ENCODE measurements around the gene CLTB. TPM values are rescaled to one million over a fixed set of nuclear protein-coding genes. Genes with fewer than 3 reads are reported as not detected.

CLTB gene
- total and polyA plus RNA-seq, 2 experiments from 2014 or later, result 26.8 to 34.0 TPM

DNA sequence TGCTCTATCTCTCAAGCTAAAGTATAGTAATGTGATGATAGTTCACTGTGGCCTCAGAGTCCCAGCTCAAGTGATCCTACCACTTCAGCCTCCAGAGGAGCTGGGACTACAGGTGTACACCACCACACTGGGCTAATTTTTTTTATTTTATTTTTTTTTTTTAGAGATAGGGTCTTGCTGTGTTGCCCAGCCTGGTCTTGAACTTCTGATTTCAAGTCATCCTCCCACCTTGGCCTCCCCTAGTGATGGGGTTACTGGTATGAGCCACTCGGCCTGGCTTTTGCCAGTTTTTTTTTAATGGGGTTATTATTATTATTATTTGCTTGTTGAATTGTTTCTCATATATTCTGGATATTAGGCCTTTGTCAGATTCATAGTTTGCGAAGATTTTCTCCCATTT is 45.0 kb upstream of the CLTB start:
- Histone ChIP-seq H3K79me2 (replicated peaks; ENCODE audit: insufficient read depth) (peaks cover 96% of the 10 kb centered on the region), H4K20me1 (replicated peaks; ENCODE audit: insufficient read depth) (peaks cover 57% of the 10 kb centered on the region)

More for the DNA sequence above, 45.0 kb upstream of the CLTB start:
- ATAC-seq (no peak), DNase-seq (ENCODE audit: low spot score) (no peak)
- no peaks in the 10 kb centered on the region for H3K4me1 Mint-ChIP-seq
- TF ChIP-seq CREB1 (CRISPR knock-in tag; IDR thresholded peaks at IDR 0.05; ENCODE audit: low read depth), result no peak
- no peak for TF ChIP-seq ZNF462 (CRISPR knock-in tag; IDR thresholded peaks at IDR 0.05)
- TF ChIP-seq ETS1 (IDR thresholded peaks at IDR 0.05), result no peak
- TF ChIP-seq EZH2 (IDR thresholded peaks at IDR 0.05; ENCODE audit: low read depth, unreplicated experiment), result no peak
- no peak for TF ChIP-seq NANOG (IDR thresholded peaks at IDR 0.05; ENCODE audit: borderline replicate concordance)
- no peak for TF ChIP-seq POLR2AphosphoS5 (IDR thresholded peaks at IDR 0.05; ENCODE audit: low read depth)
- no peak for TF ChIP-seq EZH2phosphoT487 (IDR thresholded peaks at IDR 0.05; ENCODE audit: unreplicated experiment)
- no peak for TF ChIP-seq STAT1 (IDR thresholded peaks at IDR 0.05; ENCODE audit: unreplicated experiment)
- TF ChIP-seq ZNF114 (CRISPR knock-in tag; IDR thresholded peaks at IDR 0.05), result no peak
- TF ChIP-seq REST (IDR thresholded peaks at IDR 0.05; ENCODE audit: unreplicated experiment), result no peak
- no peak for TF ChIP-seq ZNF331 (CRISPR knock-in tag; IDR thresholded peaks at IDR 0.05; ENCODE audit: low read depth)
- H3K9me3 Mint-ChIP-seq, result no peaks in the 10 kb centered on the region; the same call in 2 of the 3 replicates
- no peak overlapping the region for H3K27ac ChIP-seq (ENCODE audit: low read depth)
- no peak overlapping the region for H3K4me3 Mint-ChIP-seq
- H3K4me1 ChIP-seq (ENCODE audit: insufficient read depth), result no peaks in the 10 kb centered on the region
- no peak overlapping the region for H3K4me3 ChIP-seq
- H3K27ac Mint-ChIP-seq, result no peak overlapping the region
- no peak overlapping the region for H2AFZ ChIP-seq
- peaks cover 3% of the 10 kb centered on the region; the same call in 2 of the 3 replicates for H3K36me3 Mint-ChIP-seq (ENCODE audit: low read depth)
- no peaks in the 10 kb centered on the region for H3K27me3 ChIP-seq (ENCODE audit: insufficient read depth)
- no peak overlapping the region for H3K4me2 ChIP-seq
- H3K36me3 ChIP-seq (ENCODE audit: insufficient read depth), result no peaks in the 10 kb centered on the region; the same call in 1 of the 2 replicates
- H3K27me3 Mint-ChIP-seq (ENCODE audit: insufficient read depth, low read depth, poor library complexity), result peaks cover 3% of the 10 kb centered on the region
- H3K9me2 ChIP-seq (ENCODE audit: insufficient read depth), result no peaks in the 10 kb centered on the region
- no peaks in the 10 kb centered on the region; the same call in 1 of the 2 replicates for H3F3A ChIP-seq (replicated peaks; ENCODE audit: low read depth)
